ENCODE measurements around the gene TNS3. TPM values are rescaled to one million over a fixed set of nuclear protein-coding genes. Genes with fewer than 3 reads are reported as not detected.

TNS3 gene
- total RNA-seq, 1 donor from 2014 or later, result 452 TPM

DNA sequence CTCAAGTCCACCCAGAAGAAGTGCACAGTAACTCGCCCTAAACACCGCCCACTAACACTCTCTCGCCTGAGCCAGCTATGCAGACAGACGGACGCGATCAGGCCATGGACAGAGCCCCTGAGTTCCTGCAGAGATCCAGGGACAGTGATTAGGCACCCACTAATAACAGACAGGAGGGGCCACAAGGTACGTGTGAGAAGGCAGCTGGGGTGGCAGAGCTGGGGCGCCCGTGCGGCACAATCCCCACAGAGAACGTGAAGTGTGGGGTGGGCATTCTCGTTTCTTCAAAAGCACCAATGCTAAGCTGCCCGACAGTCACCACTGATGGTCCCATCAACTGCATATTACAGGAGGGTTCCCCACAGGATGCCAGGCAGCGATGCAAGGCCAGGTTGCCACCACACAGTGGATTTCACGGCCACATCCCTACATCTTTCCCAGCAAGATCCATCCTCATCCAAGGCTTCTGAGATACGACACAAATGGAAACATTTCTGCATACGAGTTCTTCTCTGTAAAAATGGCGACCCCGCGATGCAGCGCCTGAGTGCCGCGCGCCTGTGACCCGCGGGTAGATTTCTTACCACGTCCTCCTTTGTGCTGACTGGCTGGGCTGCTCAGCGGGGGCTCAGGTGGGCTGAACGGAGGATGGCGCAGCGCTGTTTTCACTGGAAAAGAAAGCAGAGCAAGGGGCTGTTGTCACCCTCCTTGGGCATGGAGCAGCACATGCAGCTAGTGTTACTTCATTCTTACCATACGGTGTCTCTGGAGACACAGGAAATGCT is 237.5 kb downstream of the TNS3 start:
- H3K4me3 Mint-ChIP-seq, result no peak overlapping the region
- no peaks in the 10 kb centered on the region for H3K27me3 Mint-ChIP-seq (ENCODE audit: low read depth)
- TF ChIP-seq, protein P1, sequence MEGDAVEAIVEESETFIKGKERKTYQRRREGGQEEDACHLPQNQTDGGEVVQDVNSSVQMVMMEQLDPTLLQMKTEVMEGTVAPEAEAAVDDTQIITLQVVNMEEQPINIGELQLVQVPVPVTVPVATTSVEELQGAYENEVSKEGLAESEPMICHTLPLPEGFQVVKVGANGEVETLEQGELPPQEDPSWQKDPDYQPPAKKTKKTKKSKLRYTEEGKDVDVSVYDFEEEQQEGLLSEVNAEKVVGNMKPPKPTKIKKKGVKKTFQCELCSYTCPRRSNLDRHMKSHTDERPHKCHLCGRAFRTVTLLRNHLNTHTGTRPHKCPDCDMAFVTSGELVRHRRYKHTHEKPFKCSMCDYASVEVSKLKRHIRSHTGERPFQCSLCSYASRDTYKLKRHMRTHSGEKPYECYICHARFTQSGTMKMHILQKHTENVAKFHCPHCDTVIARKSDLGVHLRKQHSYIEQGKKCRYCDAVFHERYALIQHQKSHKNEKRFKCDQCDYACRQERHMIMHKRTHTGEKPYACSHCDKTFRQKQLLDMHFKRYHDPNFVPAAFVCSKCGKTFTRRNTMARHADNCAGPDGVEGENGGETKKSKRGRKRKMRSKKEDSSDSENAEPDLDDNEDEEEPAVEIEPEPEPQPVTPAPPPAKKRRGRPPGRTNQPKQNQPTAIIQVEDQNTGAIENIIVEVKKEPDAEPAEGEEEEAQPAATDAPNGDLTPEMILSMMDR (IDR thresholded peaks at IDR 0.05; ENCODE audit: unreplicated experiment), result no peak
- DNase-seq (ENCODE audit: low spot score in 2 of 2, unreplicated experiment in 2 of 2), result no peak
- H3K4me1 Mint-ChIP-seq, result peaks cover 6% of the 10 kb centered on the region
- peaks cover 52% of the 10 kb centered on the region for H3K36me3 Mint-ChIP-seq
- no peaks in the 10 kb centered on the region for H3K9me3 Mint-ChIP-seq
- peak overlapping the region; percentile 59 for H3K27ac Mint-ChIP-seq

DNA sequence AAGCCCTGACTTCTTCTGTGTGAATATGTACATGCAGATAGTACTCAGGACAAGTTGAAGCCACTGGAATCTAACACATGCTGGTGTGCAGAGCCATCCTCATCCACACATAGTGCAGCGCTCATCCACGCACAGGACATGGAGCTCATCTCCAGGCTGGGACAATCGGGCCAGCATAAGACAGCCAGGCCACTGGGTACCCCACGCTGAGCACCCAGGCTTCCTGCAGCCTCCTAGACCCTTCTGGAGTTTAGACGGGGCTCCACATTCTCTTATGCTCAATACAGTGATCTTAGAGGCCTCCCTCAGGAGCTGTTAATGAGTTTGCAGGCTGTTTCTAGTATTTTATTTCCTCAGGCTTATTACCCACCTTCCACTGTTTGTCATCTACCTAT is 238.9 kb downstream of the TNS3 start:
- H3K27me3 Mint-ChIP-seq (ENCODE audit: low read depth), result no peaks in the 10 kb centered on the region
- no peak overlapping the region for H3K27ac Mint-ChIP-seq
- TF ChIP-seq, protein P1 (IDR thresholded peaks at IDR 0.05; ENCODE audit: unreplicated experiment), result no peak
- H3K36me3 Mint-ChIP-seq, result peaks cover 59% of the 10 kb centered on the region
- no peaks in the 10 kb centered on the region for H3K4me1 Mint-ChIP-seq
- DNase-seq (ENCODE audit: low spot score in 2 of 2, unreplicated experiment in 2 of 2), result no peak
- H3K4me3 Mint-ChIP-seq, result no peak overlapping the region
- H3K9me3 Mint-ChIP-seq, result no peaks in the 10 kb centered on the region

DNA sequence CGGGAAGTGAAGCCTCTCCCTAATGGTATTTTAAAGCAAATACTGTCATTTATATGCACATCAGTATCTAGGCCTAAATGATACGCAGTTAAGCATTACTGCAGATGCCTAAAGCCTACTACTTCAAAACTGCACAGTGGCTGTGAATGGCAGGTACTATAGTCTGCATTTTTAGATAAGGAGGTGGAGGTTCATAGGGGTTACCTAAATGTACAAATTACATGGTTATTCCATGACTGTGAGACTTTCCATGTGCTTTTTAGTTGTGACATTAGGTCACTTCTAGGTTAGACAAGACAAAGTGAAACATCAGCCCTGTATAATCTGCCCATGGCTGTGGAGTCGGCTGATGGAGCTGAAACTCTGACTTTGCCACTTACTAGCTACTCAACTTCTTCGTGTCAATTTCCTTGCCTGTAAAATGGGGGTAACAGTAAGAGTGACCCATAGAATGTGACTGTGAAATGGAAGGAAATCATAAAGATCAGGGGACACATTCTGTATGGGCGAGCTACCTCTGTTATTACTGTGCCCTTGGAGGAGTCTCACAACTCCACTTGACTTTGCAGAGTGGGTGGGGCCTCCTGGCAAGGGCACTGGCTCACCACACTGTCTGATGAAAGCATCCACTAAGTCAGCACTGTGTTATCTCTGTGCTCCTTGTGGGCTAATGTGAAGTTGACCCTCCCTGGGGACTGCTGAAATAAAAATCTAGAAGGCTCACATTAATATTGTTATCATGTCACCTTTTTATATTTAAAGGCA is 239.4 kb downstream of the TNS3 start:
- Mint-ChIP-seq H3K9me3 (peaks cover 4% of the 10 kb centered on the region), H3K4me1 (peaks cover 3% of the 10 kb centered on the region), H3K27me3 (ENCODE audit: low read depth) (no peaks in the 10 kb centered on the region), H3K4me3 (no peak overlapping the region), H3K36me3 (peaks cover 65% of the 10 kb centered on the region), H3K27ac (no peak overlapping the region)
- DNase-seq (ENCODE audit: low spot score in 2 of 2, unreplicated experiment in 2 of 2), result no peak
- TF ChIP-seq, protein P1 (IDR thresholded peaks at IDR 0.05; ENCODE audit: unreplicated experiment), result no peak

DNA sequence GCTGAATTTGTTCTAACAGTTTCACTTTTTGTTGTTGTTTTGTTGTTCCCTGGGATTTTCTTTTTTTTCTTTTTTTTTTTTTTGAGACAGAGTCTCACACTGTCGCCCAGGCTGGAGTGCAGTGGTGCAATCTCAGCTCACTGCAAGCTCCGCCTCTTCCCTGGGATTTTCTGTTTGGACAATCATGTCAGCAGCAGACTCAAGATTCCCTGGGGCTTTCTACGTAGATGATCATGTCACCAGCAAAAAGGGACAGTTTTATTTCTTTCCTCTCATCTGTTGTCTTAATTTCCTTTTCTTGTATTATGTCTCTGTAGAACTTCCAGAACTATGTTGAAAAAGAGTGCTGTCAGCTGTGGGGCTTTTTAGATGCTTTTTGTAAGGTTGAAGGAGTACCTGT is 241.4 kb downstream of the TNS3 start:
- TF ChIP-seq, protein P1 (IDR thresholded peaks at IDR 0.05; ENCODE audit: unreplicated experiment), result no peak
- Mint-ChIP-seq H3K4me3 (no peak overlapping the region), H3K36me3 (peaks cover 72% of the 10 kb centered on the region), H3K4me1 (peaks cover 7% of the 10 kb centered on the region), H3K27ac (no peak overlapping the region), H3K27me3 (ENCODE audit: low read depth) (no peaks in the 10 kb centered on the region), H3K9me3 (peaks cover 4% of the 10 kb centered on the region)
- DNase-seq (ENCODE audit: low spot score in 2 of 2, unreplicated experiment in 2 of 2), result no peak

- TF ChIP-seq, protein P1 (IDR thresholded peaks at IDR 0.05; ENCODE audit: unreplicated experiment), result no peak
- Mint-ChIP-seq H3K27me3 (ENCODE audit: low read depth) (no peaks in the 10 kb centered on the region), H3K4me1 (peaks cover 19% of the 10 kb centered on the region), H3K9me3 (peaks cover 4% of the 10 kb centered on the region), H3K36me3 (peaks cover 54% of the 10 kb centered on the region), H3K27ac (no peak overlapping the region), H3K4me3 (no peak overlapping the region)
- no peak for DNase-seq (ENCODE audit: low spot score in 2 of 2, unreplicated experiment in 2 of 2)
These were observed 243.9 kb downstream of the TNS3 start for GRCh38 chr7:47338026-47338425.

All from mesothelial cell of epicardium (in vitro differentiated cells).